ENCODE data around the gene SETBP1.

Gene SETBP1

DNA sequence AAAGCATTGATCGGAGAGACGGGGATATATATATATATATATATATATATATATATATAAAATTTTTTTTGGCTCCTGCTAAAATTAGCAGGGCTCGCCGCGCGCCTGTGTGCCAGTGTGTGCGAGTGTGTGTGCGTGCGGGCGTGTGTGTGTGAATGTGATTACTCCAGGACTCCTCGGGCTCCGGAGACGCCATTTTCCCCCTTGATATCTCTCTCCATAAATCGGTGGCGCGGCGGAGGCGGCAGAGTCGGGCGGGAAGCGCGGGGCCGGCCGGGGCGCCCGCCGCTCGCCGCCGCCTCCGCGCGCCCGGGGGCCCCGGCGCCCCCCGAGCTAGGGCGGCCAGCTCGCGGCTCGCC lies 795 bp upstream of the SETBP1 start:
- DNase-seq, result no peak

DNA sequence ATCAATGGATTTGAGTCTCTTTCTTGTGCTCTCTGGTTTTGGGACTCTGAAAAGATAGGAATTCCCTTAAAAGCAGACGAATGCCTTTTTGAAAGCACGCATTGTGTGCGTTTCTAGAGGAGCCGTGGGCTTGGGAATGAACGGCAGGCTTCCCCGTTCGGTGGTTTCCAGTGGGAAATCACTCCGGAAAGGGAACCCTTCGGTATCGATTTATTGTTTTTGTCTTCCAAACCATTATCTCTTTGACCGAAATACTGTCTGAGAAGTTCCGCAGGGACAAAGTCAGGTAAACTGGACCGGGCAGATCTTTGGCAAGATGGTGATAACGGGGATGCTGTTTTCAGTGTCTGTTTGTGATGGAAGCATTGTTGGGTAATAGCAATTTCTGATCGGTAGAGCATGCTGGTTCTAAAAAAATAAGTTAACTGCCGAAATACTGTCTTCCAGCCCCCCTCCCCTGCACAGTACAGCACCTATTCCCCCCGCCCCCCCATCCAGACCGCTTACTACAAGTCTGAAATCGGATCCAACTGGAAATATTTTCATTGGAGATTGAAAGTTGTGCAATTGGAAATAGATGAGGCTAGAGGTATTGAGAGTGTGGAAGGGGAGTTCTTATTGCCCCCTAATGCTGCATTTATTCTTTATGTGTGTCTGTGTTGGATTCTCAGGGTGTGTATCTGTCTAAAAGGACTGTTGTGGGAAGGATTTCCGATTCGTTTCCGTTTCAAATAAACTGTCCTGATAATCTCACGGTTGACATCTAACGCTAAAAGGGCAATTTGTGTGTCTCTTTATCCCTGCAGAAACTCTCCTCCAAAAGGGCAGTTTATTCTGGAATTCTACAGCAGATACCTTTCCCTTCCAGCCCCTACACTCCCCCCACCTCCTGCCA lies 635 bp downstream of the SETBP1 start:
- DNase-seq, result no peak

DNA sequence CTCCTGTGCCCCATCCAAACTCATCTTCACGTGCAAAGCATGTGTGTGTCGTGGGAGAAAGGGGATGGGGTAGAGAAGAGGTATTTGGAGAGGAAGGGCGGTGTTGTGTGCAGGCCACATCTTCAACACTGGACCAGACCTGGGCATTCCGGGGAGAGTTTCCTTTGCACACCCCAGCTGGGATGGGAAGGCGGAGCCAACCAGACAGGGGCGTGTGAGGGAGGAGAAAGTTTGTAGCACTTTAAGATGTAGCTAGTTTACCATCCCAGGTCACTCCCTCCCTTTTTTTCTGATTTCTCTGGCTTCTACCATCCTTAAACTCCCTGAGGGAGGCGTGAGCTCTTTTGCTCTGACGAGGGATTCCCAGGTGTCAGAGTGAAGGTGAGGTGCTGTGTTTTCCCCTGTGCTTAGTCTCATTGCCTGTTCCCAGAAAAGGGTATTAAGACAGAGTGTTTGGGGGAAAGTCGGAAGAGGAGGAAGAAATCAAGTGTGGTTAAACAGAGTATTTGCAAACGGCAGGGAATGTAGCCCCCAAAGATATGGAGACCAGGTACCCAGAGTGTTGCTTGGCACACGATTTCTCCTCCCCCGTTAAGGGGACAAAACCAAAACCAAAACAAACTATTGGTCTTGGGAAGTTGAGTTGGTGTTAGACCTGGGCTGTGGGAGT lies 1.6 kb downstream of the SETBP1 start:
- DNase-seq, result no peak

DNA sequence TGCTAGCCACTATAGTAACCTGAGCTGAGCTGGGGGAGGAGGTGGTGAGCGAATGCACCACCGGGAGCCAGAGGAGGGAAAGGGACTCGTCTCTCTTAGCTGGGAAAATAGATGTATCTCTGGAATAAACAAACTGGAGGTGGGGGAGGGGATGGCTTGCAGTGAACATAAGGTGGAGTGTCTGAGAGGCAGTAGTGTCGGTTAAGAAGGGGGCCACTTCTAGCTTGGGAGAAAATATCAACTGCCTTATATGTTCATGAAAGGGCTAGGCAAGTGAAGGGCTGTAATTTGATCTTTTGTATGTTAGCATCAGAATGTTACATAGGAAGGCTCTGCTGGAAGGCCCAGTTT lies 2.2 kb downstream of the SETBP1 start:
- no peak for DNase-seq

DNA sequence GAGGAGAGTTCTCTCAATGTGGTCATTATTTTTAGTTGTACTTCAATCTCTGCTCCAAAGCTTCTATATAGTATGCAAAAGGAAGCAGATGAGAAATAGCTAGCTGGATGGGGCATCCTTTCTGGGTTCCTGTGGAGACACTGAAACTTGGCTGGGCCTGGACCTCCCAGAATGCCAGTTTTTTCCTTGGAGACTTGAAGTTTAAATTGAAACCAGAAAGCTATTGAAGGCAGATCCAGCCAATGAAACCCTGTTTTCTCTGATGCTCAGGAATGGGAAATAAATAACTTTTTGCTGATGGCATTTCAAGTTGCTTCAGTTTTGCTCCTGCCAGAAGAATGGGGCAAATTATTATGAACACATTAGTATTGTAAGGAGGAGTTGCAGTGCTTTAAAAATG lies 2.9 kb downstream of the SETBP1 start:
- no peak for DNase-seq

DNA sequence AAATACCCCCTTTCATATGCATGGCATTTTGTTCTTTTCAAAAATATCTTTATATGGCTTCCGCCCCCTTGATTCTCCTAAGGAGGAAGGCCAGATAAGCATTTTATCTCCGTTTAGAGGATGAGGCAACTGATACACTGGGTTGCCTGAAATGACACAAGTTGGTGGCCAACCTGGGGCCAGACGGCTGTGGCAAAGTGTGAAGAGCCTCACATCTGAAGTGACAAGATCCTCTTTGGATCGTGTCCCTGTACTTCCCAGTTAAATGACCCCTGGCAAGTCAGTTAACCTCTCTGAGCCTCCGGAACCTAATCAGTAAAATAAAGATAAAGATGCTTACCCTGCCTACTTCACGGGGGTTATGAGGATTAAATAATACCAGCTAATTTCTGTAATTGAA lies 4.6 kb downstream of the SETBP1 start:
- no peak for DNase-seq

DNA sequence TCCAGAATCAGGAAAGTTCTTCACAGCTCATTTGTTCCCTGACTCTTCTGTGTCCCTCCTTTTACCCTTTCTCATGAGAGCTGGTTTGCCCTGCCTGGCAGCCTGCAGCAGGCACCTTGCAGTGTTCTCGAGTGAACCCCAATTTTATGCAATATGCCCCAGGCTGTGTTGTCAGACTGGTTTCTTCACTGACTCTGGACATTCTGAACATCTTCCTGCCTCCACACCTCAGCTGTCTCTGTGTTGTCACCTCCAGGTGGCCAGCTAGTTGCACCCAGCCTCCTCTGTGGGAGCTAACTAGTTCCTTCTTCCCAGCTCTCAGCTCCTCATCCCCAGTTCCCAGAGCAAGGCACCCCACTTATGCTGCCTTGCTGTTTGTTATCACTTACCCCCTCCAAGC lies 5.5 kb downstream of the SETBP1 start:
- DNase-seq, result no peak

DNA sequence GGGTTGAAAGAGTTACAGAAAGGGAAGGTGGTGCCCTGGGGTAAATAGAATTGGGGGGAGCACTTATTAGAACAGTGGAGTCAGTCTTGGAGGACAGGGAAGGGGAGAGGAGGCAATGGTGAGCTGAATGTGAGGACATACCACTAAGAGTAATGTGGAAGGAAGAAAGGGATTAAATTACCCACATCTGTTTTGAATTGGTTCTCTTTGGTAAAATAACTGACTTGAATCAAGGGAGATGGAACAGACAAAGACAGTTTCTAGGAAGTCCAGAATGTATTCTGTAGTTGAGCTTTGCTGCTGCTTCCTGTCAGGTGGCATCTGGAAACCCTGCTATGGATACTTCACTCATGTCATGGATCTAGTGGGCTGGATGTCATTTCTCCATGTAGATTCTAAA lies 6.7 kb downstream of the SETBP1 start:
- no peak for DNase-seq

DNA sequence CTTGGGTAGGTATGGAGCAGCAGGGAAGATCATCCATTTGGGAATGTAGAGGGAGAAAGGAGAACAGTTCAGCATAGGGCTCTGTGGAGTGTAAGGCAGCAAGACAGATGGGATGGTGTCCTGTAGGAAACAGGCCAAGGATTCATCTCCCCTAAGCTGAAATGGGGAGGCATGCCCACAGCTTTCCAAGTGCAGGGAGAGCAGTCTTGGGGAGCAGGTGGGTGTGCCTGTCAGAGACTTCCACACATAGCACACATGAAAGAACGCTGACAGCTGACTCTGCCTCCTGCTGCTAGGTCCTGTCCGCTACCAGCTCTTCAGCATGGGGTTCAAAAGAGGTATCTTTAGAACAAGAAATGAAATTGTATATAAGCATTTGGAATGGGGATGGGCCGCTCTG lies 9.0 kb downstream of the SETBP1 start:
- no peak for DNase-seq

DNA sequence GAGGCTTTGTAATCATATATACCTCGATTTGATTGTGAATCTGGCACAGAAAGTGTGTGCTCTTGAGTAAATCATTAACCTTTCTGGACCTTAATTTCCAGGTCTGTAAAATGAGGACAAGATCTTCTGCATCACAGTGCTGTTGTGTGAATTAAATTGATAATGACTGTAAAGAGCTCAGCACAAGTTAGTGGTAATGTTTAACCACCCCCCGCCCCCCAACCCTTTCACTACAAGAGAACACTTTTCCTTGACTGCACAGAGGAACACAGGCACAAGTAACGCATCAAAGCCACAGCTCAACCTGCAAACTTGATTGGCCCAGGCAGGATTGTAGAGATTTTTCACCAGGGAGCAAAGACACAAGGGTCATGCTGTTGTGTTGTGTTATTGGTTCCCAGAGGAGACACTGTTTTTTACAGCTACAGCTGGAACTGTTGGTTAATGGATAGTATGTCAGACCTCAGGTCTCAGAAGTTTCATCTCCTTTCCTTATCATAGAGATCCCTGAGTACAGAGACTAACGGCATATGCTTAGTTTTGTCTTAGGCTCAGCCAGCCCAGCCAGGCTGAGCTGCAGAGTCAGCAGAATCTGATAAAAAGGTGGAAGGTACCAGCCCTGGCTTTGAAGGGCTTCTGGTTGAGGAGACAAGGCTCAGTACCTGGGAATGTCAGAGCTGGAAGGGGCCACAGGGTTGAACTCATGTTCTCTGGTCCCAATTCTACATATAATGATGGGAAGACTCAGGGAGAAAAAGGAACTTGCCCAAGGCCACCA lies 10.6 kb downstream of the SETBP1 start:
- DNase-seq, result no peak

DNA sequence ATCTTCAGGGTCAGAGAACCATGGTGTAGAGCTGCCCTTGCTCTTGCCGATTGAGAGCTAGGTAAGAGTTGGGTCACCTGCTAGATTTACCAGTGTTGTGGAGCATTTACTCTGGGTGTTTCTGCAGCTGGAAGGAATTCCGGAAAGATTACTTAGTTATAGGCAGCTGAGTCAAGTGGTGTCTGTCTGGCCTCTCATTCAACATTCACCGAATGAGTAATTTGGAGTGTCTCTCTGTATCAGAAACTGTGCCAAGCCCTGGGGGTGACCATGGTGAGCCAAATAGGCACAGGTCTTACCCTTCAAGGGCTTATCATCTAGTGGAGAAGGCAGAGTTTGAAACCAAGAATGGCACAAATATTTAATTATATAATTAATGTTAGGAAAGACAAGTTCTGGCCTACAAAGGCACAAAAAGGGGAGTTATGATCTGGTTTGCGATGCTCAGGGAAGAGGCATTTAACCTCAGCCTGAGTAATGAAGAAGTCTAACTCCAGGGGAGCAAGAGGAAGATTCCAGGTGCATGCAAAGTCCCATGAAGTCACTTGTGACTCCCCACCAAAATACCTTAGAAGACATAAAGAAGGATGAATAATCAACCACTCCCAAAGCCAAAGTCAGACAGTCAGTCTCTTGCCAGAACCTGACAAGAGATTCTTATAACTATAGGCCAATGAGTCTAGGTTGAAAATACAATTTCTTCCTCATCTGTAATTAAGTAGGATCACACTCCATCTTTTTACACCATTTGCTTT lies 12.5 kb downstream of the SETBP1 start:
- DNase-seq, result no peak

DNA sequence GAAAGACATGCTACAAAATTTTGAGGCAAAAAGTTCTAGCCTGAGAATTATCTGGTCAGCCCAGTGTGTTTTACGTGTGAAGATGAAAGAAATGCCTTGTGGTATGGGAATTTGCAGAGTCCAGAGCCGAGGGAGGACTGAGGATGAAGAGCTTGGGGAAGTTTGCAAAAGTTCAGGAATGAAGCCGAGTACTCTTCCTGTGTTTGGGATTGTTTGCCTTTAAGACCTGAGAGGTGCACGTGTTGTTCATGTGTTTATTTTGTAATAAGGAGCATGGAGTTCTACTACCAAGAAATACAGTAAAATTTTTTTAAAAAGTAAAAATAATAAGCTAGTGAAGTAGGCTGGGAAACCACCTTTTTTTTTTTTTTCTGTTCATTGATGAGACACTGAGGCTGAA lies 14.8 kb downstream of the SETBP1 start:
- no peak for DNase-seq

DNA sequence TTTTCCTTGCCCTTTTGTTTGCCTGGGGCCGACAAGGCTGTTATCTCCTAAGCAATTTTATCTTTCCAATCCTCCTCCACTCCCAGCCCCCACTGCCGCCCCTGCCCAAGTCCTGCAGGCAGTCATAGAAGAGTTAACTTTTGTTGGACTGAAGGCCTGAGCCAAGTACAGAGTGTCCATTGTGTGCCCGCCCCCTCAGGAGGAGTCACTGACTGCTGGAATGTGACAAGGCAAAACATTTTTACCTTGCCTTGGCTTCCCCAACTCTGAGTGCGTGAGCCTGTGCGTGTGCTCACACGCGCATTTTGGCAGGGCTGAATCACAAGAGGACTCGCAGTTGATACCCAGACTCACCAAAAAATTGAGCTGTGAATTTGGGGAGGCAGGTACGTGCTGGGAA lies 16.2 kb downstream of the SETBP1 start:
- no peak for DNase-seq

DNA sequence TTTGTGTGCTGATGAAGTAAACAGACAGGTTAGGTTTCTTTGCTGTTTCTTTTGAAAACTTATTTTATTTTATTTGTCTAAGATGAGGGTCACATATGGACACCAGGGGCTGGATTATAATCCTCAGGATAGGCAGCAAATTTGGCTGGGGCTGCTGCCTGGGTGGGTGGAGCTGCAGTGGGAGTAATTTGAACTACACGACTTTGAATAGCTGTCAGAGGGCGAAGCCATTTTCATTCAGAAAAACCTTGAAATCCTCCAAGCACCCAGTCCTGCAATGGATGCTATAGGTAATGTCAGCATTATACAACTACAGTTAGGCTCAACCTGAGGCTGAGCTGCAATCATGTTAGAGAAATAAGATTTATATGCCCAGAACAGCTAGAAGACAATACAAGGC lies 16.6 kb downstream of the SETBP1 start:
- no peak for DNase-seq

DNA sequence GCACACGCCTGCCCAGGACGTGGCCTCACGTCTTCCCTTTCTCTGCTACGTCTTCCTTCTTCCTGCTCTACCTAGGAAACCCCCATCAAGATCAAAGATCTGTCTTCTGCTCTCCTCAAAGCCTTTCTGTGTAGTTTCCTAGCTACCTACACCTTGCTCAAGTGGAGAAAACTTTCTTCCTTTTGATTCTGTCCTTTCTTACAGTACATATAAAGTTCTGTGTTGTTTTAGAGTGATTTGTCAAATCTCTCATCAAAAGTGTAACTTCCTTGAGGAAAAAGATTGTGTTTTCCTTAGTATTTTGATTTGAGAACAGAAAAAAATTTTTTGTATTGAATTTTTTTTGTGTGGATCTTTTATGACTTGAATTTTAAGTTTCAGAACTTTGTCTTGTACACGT lies 17.8 kb downstream of the SETBP1 start:
- DNase-seq, result no peak

DNA sequence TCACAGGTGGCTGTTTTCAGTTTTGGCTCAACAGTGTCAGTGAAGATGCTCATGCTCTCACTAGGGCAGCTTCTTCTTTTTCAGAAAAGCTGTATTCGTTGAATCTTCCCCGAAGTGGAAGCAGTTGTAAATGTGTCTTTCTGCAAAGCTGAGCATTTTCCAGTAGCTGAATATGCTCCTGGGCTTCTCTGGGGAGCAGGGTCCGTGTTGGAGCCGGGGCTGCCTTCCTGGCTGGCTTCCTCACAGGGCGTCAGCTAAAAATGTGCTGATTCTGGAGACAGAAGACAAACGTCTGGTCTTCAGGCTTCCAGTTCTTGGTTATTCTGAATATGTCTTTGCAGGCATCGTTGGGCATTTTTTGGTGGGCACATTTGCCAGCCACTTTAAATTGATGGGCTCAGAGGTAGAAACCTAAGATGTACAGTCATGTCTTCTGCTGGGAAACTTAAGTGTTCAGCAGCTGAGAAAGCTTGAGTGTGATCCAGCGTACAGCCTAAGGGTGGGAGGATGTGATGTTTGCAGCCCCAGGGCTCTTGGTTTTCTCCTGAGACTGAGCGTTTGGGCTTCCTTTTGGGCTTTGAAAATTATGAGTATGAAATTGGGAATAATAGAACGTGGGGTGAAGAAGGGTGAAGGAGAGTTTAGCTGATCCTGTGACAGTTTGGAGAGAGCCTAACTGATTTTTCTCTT lies 19.0 kb downstream of the SETBP1 start:
- no peak for DNase-seq

DNA sequence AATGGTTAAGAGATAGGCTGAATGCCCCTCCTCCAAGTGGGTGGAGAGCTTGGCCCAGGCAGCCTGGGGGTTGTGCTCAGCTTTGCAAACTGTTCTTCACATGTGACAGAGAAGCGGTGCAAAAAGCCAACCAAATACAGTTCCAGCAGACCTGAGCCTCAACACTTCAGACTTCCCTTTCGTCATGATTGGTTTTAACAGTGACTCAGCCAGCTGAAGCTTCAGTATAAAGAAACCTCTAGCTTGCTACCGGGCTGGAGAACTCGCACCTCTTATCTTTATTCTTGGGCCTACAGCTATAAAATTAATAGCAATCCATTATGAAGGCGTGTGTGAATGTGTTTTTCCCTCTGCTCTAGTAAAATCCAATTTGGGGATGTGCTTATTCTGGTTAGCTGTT lies 20.0 kb downstream of the SETBP1 start:
- no peak for DNase-seq

DNA sequence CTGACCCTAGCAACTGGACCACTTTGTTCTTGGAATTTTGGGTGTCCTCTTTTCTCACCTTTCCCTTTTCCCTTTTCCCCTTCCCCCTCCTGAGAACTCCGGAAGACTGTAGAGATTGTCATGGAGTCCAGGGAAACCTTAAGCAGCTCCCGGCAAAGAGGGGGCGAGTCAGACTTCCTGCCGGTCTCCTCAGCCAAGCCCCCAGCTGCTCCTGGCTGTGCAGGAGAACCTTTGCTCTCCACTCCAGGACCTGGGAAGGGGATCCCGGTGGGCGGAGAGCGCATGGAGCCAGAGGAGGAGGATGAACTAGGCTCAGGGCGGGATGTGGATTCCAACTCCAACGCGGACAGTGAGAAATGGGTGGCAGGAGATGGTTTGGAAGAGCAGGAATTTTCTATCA lies 20.5 kb downstream of the SETBP1 start:
- no peak for DNase-seq

DNA sequence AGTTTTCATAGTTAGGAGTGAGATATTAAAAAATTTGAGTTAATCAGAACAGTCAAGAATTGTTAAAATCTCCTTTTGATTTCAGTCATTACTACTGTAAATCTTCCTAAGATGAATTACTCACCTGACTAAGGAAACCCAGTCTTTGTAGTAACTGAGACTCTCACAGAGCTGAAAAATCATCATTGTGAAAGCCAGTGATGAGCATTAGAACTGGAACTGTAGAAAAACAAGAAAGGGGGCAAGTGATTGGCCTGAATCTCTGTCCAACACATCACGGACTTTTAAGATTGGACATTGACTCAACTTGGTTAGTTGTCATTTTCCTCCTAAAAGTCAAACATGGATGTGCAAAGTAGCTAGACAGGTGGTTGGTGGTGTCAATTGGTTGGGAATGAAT lies 21.9 kb downstream of the SETBP1 start:
- DNase-seq, result no peak

DNA sequence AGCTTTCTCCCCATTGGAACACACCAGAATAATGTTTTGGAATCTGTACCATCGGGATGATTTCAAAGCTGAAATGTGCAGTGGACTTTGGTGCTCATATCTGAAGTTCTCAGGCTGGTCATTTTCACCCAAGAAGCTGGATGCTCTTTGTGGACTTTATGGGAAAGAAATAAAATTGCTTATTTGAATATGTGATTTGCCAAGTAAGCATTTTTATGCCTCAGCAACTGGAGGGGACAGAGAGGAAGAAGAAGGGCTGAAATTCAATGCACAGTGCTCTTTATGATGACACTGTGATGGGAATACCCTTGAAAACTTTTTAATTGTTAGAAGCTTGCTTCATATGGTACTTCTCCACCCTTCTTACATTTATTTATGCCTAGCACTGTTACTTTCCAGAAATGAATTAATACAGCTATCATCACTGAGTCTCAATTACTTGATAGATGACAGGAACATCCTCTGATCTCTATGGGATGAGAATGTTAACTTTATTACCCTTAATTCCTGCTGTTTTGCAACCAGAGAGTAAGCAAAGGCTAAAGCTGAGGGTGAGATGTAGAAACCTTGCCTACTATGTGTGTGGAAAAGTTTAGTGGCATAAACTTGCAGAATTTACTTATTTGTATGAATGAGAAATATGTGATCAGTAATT lies 23.6 kb downstream of the SETBP1 start:
- DNase-seq, result no peak

DNA sequence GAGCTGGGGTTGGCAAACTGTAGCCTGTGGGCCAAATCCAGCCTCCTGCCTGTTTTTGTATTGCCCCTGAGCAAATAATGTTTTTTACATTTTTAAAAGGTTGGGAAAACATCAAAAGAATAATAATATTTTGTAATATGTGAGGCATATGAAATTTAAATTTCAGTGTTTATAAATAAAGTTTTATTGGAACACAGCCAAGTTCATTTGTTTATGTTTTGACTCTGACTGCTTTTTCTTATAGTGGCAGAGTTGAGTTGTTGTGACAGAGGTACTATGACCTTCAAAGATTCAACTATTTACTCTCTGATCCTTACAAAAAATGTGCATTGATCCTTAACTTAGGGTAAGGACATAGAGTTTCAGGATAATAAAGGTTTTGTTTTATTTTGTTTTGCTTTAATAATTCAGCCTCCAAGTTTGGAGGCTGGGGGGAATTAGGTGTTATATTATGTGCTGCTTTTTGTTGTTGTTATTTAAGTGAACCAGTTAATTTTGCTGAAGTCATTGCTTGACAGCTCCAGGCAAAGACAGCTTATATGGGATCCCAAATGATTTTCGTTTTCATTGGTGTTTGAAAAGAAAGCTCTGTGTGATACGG lies 24.5 kb downstream of the SETBP1 start:
- DNase-seq, result no peak

All from GF-D8 (cell line).